LNCaP clone FGC (cell line): ENCODE measurements around the gene GMPR.

Experiments
- DNase-seq: peaks from one replicate; pipeline ENCODE4 v3.0.0-alpha.2; 2011; ENCODE audit warnings: low read depth
- H3K4me3 ChIP-seq: 2 replicates; pipeline ENCODE4 v1.5.1; 2011; ENCODE audit warnings: mild to moderate bottlenecking, low read depth, low read length, control low read depth
- CTCF ChIP-seq: IDR thresholded peaks from 2 replicates; pipeline ENCODE4 v1.5.1; 2012; ENCODE audit warnings: mild to moderate bottlenecking; ENCODE audit not compliant: control insufficient read depth, insufficient read depth; ENCODE audit errors: extremely low read depth

The GMPR gene

DNA sequence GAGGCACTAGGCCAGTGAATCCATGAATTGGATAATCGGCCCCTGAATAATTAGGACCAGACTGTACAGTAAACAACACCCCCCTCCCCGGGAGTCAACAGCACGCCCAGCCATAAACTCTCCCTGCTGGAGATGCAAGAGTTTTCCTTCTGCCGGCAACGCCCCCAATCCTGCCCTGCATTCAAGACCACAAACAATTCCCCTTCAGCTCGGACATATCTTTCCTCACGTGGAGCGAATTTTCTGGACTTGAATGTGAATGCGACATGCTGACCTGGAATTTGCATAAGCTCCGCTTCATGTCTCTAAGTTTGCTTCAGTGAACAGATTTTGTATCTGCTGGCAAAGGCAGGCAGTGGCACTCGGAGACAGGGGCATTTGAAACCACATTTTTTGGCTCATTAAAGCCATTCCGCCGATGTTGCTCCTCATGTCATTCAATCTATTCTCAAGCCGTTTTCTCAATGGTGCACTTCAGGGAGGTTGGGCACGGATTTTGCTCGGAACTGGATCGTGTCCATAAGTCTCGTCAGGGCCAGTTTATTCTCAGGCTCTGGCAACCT, 38.0 kb upstream of the GMPR start:
- no peak for TF ChIP-seq CTCF
- DNase-seq, result no peak
- H3K4me3 ChIP-seq, result no peak overlapping the region

GRCh38 chr6:16201706-16202105, 36.7 kb upstream of the GMPR start:
- H3K4me3 ChIP-seq, result no peak overlapping the region
- no peak for DNase-seq
- no peak for TF ChIP-seq CTCF

DNA sequence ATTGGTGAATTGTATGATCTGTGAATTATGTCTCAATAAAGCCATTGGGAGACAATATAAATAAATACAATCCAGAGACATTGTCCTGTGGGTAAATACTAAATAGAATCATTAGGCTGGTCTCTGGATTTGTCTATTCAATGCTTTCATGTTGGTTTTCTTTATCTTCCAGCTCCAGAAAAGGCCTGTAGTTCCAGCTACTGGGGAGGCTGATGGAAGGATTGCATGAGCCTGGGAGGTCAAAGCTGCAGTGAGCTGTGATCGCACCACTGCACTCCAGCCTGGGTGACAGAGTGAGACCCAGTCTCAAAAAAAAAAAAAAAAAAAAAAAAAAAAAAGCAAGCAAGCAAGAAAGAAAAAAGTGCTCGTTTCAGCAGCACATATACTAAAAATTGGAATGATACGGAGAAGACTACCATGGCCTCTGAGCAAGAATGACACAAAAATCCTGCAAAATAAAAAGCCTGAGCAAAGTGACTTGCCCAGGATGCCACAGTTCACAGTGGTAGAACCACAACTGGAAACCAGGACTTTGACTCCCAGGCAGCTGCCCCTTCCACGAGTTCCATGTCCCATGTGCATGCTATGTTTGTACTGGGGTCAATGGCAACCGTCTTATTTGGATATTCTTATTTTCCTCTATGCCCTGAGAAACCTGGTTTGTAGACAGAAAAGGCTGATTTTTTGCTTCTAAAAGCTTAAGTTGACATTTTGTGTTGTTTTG, 33.6 kb upstream of the GMPR start:
- no peak for DNase-seq
- no peak overlapping the region for H3K4me3 ChIP-seq
- no peak for TF ChIP-seq CTCF

DNA sequence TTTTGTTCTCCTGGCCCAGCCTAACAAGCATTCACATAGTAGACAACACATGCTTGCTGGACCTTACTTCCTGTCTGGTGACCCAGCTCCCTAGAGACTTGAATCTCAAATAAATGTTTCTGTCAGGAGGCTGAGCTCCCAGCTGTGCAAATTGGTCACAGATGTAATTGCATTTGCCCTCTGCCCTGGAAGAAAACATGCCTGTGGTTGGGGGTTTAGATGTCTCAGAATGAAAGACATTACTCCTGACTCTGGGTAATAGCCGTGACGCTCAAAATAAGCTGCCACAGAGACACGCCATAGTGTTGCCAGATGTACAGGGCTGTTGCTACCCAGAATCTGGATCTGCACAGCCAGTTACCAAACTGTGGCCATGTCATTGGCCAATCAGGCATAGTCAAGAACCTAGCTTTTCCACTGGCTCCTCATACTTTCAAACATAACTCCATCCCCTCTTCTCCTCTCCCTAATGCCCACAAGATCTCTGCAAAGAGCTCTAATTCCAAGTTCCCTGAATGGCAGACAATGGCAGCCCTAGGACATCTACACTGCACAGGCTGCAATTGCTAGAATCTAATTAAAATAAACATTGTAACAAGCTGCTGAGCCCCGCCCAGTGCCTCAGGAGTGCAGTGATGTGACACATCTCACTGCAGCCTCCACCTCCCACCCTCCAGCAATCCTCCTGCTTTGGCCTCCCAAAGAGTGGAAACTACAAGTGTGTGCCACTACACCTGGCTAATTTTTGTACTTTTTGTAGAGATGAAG, 32.8 kb upstream of the GMPR start:
- no peak for TF ChIP-seq CTCF
- H3K4me3 ChIP-seq, result no peak overlapping the region
- no peak for DNase-seq

DNA sequence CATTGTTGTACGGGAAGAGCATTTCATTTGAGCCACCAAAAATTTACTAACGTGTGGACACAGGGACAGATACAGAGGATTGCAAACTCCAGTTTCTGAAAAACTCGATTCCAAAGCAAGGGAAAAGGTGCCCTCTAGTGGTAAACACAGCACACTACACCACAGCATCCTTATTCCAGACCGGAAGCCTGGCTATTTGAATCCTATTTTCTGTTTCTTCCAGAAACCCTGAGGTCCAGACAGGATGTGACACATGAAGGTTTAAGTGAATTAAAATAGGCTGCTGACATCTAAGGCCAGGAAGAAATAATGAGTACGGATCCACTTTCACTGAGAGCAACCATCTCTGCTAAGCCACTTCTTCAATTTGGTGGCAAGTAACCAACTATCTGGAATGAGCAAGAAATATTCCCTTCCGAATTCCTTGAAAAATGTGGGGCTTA, 31.8 kb upstream of the GMPR start:
- H3K4me3 ChIP-seq, result no peak overlapping the region
- TF ChIP-seq CTCF, result peak; percentile 84
- peak; percentile 19 for DNase-seq

DNA sequence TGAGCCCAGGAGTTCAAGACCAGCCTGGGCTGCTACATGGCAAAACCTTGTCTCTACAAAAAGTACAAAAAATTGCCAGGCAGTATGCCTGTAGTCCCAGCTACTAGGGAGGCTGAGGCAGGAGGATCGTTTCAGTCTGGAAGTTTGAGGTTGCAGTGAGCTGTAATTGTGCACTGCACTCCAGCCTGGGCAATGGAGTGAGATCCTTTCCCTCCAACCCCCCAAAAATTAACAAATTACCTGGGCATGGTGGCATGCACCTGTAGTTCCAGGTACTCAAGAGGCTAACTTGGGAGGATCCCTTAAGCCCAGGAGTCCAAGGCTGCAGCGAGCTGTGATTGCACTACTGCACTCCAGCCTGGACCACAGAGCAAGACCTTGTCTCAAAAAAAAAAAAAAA, 29.4 kb upstream of the GMPR start:
- H3K4me3 ChIP-seq, result no peak overlapping the region
- no peak for DNase-seq
- no peak for TF ChIP-seq CTCF
